Right ventricle myocardium inferior (tissue), 1 donor: ENCODE measurements around the gene CDC42EP3. TPM values are rescaled to one million over a fixed set of nuclear protein-coding genes. Genes with fewer than 3 reads are reported as not detected.

Experiments used
- ATAC-seq: fragments of 200-7000 bp; cut with Tn5 transposase; one replicate; pipeline ENCODE4 v1.9.1; 2020; ENCODE audit warnings: mild to moderate bottlenecking, moderate library complexity
- DNase-seq: peaks from one replicate; pipeline ENCODE4 v3.0.0; 2021; ENCODE audit errors: missing footprints
- intact Hi-C: fragments of 100-400 bp; cut with DNase I; formaldehyde crosslinking; loops from one replicate; pipeline ENCODE4 v1.11.0; 2022
- long read RNA-seq: library from polyadenylated mRNA; unstranded; transcript quantifications from one replicate; pipeline ENCODE4 v2.0.0, GENCODE V29; 2021
- total RNA-seq: library from RNA; stranded (reverse); fragmentation: NEBNext Ultra II Directional; extraction: Animal tissue kit (Norgen Biotek cat#: 25700); gene quantifications from one replicate; pipeline ENCODE4 v1.2.1, GENCODE V29; 2021
- donor health status: DM: no; HTN: yes; CAD: no; lungs with severe emphysema.

Gene CDC42EP3
- total RNA-seq: 91.3 TPM
- long read RNA-seq, full-length matches to known transcripts: 36 of 48 reads
- long read RNA-seq, partial matches to known transcripts: 0 of 48 reads
- long read RNA-seq, other reads (novel, unspliced or antisense): 12 of 48 reads

GRCh38 chr2:37671009-37671815, at the start of gene CDC42EP3:
TSS of gene CDC42EP3 (minus strand) at chr2:37671642. CDS start at chr2:37646587, 25,055 bp downstream.
- DNase-seq (peak; percentile 90), ATAC-seq (peak; percentile 77)
- intact Hi-C loops: loop anchor here (1.0 to 10.0 kb wide), 6 partner anchors 14 to 256 kb away; no protein-coding TSS in a partner anchor

- intact Hi-C loops: no loop called here
- no peak for DNase-seq
- ATAC-seq: no peak
Observed at GRCh38 chr2:37721201-37721560, 49.7 kb upstream of the CDC42EP3 start.

- intact Hi-C loops: no loop called here
- ATAC-seq: no peak
- DNase-seq: no peak
Observed at GRCh38 chr2:37720533-37721200, 49.2 kb upstream of the CDC42EP3 start.

- no peak for DNase-seq
Observed at GRCh38 chr2:37718515-37719161, 47.2 kb upstream of the CDC42EP3 start.

DNA sequence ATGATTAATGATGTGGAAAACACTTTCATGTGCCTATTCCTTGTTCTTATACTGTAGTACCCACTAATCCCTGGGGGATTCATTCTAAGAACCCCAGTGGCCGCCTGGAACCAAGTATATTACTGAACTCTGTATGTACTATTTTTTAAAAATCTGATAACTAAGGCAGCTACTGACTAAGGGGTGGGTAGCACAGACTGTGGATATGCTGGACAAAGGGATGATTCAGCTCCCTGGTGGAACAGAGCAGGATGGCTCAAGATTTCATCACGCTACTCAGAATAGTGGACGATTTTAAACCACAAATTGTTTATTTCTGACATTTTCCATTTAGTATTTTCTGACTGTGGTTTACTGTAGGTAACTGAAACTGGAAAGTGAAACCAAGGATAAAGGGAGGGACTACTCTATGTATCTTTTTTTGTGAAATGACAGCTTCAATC, 41.8 kb upstream of the CDC42EP3 start:
- intact Hi-C loops: no loop called here
- ATAC-seq: no peak
- no peak for DNase-seq

More at GRCh38 chr2:37718515-37719161, 47.2 kb upstream of the CDC42EP3 start:
- intact Hi-C loops: no loop called here
- no peak for ATAC-seq

DNA sequence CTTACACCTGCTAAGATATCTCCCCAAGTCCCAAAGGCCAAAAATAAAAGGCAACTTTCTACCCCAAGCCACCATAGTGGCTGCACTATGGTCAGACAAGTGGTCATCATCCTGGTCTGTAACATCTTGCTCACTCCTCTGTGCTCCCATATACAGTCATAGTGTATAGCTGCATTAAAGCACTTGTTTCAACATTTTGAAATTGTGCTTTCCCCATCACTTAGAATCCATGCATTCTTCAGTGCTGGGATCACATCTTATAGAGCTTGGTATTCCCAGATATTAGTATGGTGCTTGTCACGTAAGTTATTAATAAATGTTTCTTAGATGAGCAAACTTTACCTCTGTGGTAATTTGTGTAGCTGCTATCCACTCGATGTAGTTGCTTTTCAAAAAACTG, 40.4 kb upstream of the CDC42EP3 start:
- no peak for DNase-seq
- no peak for ATAC-seq
- intact Hi-C loops: no loop called here

GRCh38 chr2:37711308-37711731, 39.9 kb upstream of the CDC42EP3 start:
- DNase-seq (no peak), ATAC-seq (no peak)
- intact Hi-C loops: no loop called here

- ATAC-seq: no peak
- intact Hi-C loops: no loop called here
- no peak for DNase-seq
Observed at GRCh38 chr2:37709111-37709510, 37.7 kb upstream of the CDC42EP3 start.

GRCh38 chr2:37708146-37708545, 36.7 kb upstream of the CDC42EP3 start:
- DNase-seq (no peak), ATAC-seq (no peak)
- intact Hi-C loops: no loop called here

GRCh38 chr2:37707393-37707792, 36.0 kb upstream of the CDC42EP3 start:
- no peak for ATAC-seq
- intact Hi-C loops: no loop called here
- no peak for DNase-seq

DNA sequence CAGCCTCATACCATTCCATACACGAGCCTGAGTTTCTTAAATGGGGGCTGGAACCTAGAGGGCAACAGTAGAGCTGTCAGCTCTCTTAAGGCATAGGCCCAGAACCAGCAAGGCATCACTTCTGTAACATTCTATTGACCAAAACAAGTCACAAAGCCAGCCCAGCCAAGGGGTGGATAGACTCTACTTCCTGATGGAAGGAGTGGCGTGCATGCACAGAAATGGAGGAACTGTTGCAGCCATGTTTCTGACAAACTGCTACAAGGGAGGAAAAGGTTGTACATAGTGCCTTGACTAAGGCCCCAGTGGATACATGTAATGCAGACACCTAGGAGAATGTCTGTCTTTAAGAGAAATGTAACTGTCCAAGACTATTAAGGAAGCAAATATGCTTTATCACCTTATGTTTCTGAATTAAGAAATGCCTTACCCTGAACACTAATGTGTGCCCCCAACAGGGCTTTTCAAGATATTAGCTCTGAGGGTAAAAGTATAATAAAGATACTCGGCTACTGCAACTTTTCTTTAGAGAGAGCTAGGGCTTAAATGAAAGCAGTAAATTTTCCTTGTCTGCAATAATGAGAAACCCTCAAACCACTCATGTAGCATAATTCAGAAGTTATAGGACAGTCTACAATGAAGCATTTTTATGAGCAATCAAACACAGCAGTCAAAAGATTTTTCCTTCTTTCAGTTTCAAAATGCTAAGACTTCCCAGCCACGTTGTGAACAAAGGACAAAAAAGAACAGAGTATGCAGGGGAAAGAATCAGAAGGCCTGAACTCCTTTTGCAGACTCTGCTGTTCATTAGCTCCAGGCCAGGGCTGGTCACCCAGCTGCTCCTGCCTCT, 35.1 kb upstream of the CDC42EP3 start:
- intact Hi-C loops: no loop called here
- no peak for DNase-seq
- ATAC-seq: no peak

GRCh38 chr2:37705191-37705590, 33.7 kb upstream of the CDC42EP3 start:
- DNase-seq (no peak), ATAC-seq (no peak)
- intact Hi-C loops: no loop called here

DNA sequence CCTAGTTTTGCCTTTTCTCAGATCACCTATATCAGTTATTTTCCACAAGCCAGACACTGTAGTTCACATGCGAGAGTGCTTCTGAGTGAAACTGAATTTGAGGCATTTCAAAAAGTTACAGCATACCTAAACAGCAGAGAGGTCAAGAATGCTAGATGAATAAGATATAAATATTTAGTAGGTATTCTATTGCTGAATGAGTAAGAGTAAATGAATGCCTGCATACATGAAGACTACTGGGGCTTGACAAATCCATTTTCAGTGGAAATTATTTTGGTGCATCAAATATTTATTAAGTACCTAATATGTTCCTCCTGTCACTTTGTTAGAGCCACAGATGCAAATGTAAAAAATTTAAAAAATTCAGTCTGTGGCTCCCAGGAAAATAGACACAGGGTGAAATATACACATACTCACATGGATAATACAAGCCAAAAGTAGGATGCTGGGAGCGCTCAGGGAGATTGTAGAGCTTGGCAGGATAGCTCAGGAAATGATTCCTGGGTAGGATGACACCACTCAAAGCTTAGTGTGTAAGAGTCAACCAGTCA, 27.6 kb upstream of the CDC42EP3 start:
- no peak for DNase-seq
- no peak for ATAC-seq
- intact Hi-C loops: no loop called here

DNA sequence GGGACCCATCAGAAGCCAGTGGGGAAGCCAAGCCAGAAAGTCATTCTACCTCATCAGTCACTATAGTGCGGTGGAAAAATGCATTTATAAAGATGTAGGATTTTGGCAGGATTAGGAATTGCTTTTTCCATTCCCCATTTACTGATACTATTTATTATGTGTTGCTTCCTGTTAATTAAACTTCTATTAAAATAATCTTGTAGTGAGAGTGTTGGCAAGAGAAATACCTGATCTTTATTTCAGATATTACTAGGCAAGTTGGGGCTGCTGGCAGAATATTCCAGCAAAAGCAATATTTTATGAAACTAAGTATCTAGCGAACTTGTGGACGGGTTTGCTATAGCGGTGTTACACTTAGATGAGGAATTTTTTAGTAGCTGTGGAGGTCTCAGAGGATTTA, 23.9 kb upstream of the CDC42EP3 start:
- ATAC-seq (no peak), DNase-seq (no peak)
- intact Hi-C loops: no loop called here

DNA sequence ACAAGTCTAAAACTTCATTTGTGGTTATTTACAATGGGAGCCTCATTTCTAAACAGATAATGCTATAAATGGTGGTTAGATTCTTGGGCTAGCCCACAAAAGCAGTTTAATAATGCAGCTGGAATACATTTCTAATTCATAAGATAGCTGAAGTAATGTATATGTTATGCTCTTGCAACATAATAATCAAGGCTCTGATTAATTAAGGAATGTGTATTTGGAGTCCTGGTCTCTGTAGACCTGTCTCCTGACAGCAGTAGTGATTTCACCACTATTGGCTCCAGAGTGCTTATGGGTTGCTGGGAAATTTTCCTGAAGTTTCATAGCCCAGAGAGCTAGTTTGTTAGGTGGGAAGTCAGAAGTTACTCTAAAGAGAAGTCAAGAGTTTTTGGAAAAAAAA, 21.3 kb upstream of the CDC42EP3 start:
- ATAC-seq: no peak
- no peak for DNase-seq
- intact Hi-C loops: no loop called here

DNA sequence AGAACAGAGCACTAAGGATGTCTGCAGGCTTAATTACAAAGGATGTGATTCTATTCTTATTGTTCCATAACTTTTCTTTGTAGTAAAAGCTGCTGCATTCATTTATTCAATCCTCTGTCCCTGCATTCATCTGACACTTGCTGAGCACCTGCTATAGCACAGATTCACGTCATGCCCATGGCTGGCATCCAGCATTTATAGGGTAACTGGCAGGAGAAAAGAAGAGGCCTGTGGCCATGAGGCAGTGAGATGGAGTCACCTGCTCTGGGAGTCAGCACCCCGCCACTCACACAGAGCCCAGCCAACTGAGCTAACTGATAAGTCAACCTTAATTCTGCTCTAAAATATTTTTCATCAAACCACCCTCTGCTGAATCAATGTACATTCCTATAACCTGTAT, 18.3 kb upstream of the CDC42EP3 start:
- intact Hi-C loops: no loop called here
- ATAC-seq (peak; percentile 39), DNase-seq (no peak)

DNA sequence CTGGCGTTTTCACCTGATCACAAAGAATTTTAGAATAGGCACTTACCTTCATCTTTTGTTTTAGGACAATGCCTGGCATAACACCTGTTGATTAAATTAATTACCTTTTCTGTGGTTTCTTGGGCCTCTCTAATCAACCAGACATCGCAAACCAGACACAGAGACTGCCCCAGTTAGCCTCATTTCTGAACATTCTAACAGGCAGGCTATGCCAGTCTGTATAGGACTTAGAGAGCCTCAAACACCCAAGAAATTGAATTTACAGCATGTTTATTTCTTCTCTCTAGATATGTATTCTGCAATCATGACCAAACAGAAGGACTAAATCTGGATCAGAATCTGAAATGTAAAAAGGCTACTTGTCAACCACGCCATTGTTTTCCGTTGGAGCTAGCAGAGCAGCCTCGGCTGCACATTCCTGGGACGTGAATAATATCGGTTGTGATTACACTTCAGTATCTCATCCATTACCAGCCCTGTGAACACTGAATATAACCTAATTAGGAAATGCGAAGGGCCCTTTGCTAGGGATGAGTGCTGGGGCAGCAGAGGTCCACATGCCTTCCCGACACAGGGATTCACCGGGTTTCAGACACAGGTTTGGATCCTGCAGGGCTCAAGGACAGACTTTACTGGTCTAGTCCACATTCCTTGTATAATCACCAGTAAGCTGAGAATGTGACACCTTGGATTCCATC, 17.5 kb upstream of the CDC42EP3 start:
- DNase-seq: no peak
- intact Hi-C loops: no loop called here
- ATAC-seq: no peak
